ENCODE data around the gene PRDM16. TPM values are rescaled to one million over a fixed set of nuclear protein-coding genes. Genes with fewer than 3 reads are reported as not detected.

Gene PRDM16
- total and polyA plus RNA-seq, 2 donors (not counting 1 experiment from before 2014, with no cell fraction given), result 0.03 to 0.12 TPM

- H2AFZ ChIP-seq (ENCODE audit: insufficient read depth, low read depth, low read length, poor library complexity, severe bottlenecking), result no peak overlapping the region
- no peak overlapping the region for H3K27ac Mint-ChIP-seq
- H3K9ac ChIP-seq (ENCODE audit: low read length), result no peak overlapping the region
- H3K27me3 Mint-ChIP-seq, result peaks cover 6% of the 10 kb centered on the region
- no peak overlapping the region for H3K4me3 Mint-ChIP-seq
- intact Hi-C loops (cut with micrococcal nuclease), result no loop called here
- no peaks in the 10 kb centered on the region for H3K36me3 ChIP-seq (replicated peaks in 1 of 2; ENCODE audit: control extremely low read depth in 1 of 2, control insufficient read depth in 1 of 2, extremely low read depth in 1 of 2, insufficient read depth in 2 of 2, low read length in 1 of 2)
- DNase-seq (no peak), ATAC-seq (ENCODE audit: low read depth) (no peak)
- no peaks in the 10 kb centered on the region for H3K27me3 ChIP-seq (replicated peaks in 1 of 4; ENCODE audit: control extremely low read depth in 1 of 4, control insufficient read depth in 3 of 4, insufficient read depth in 4 of 4, low read length in 3 of 4)
- TF ChIP-seq CTCF (IDR thresholded peaks at IDR 0.05) (no peak), EZH2 (IDR thresholded peaks at IDR 0.05; ENCODE audit: borderline replicate concordance, insufficient read depth, low read depth, low read length, poor library complexity, severe bottlenecking) (no peak)
- H3K27ac ChIP-seq (ENCODE audit: low read length in 2 of 2), result no peak overlapping the region
- POLR2A ChIA-PET, result no interaction called here
- H3K4me2 ChIP-seq (replicated peaks; ENCODE audit: low read depth, low read length, poor library complexity, severe bottlenecking), result no peak overlapping the region
- H3K9me3 ChIP-seq (ENCODE audit: control extremely low read depth in 1 of 3, control insufficient read depth in 2 of 3, insufficient read depth in 1 of 3, low read length in 2 of 3), result peaks cover 0 to 27% (median 0%) of the 10 kb centered on the region in 3 donors
- WGBS (ENCODE audit: insufficient coverage), result 90% methylated on average over 3 of the region's 6 CpGs
- no peaks in the 10 kb centered on the region for H4K20me1 ChIP-seq (ENCODE audit: control insufficient read depth, insufficient read depth, low read length, poor library complexity, severe bottlenecking)
- H3K4me3 ChIP-seq (ENCODE audit: control extremely low read depth in 1 of 5, extremely low read depth in 1 of 5, insufficient read depth in 1 of 5, low read depth in 2 of 5, low read length in 4 of 5), result no peak overlapping the region
- H3K4me1 Mint-ChIP-seq, result no peaks in the 10 kb centered on the region
- no peaks in the 10 kb centered on the region for H3K9me3 Mint-ChIP-seq (ENCODE audit: insufficient read depth)
- no peaks in the 10 kb centered on the region for H3K4me1 ChIP-seq (ENCODE audit: control insufficient read depth in 2 of 2, insufficient read depth in 2 of 2, low read length in 2 of 2)
- CTCF ChIA-PET, result no interaction called here
- no peaks in the 10 kb centered on the region for H3K79me2 ChIP-seq (ENCODE audit: control insufficient read depth, insufficient read depth, low read length)
Measured at GRCh38 chr1:3113741-3114056, 44.7 kb downstream of the PRDM16 start.

GRCh38 chr1:3114131-3114744, 45.2 kb downstream of the PRDM16 start:
- H3K36me3 ChIP-seq (replicated peaks in 1 of 2; ENCODE audit: control extremely low read depth in 1 of 2, control insufficient read depth in 1 of 2, extremely low read depth in 1 of 2, insufficient read depth in 2 of 2, low read length in 1 of 2), result no peaks in the 10 kb centered on the region
- H3K79me2 ChIP-seq (ENCODE audit: control insufficient read depth, insufficient read depth, low read length), result no peaks in the 10 kb centered on the region
- H4K20me1 ChIP-seq (ENCODE audit: control insufficient read depth, insufficient read depth, low read length, poor library complexity, severe bottlenecking), result no peaks in the 10 kb centered on the region
- Mint-ChIP-seq H3K4me3 (no peak overlapping the region), H3K9me3 (ENCODE audit: insufficient read depth) (no peaks in the 10 kb centered on the region), H3K27ac (no peak overlapping the region), H3K27me3 (peaks cover 4% of the 10 kb centered on the region), H3K4me1 (no peaks in the 10 kb centered on the region)
- ChIA-PET CTCF (no interaction called here), POLR2A (no interaction called here)
- no peak overlapping the region for H3K27ac ChIP-seq (ENCODE audit: low read length in 2 of 2)
- intact Hi-C loops (cut with micrococcal nuclease), result no loop called here
- no peak overlapping the region for H2AFZ ChIP-seq (ENCODE audit: insufficient read depth, low read depth, low read length, poor library complexity, severe bottlenecking)
- TF ChIP-seq EZH2 (IDR thresholded peaks at IDR 0.05; ENCODE audit: borderline replicate concordance, insufficient read depth, low read depth, low read length, poor library complexity, severe bottlenecking), result no peak
- no peak for TF ChIP-seq CTCF (IDR thresholded peaks at IDR 0.05)
- ATAC-seq (ENCODE audit: low read depth), result no peak
- H3K4me3 ChIP-seq (ENCODE audit: control extremely low read depth in 1 of 5, extremely low read depth in 1 of 5, insufficient read depth in 1 of 5, low read depth in 2 of 5, low read length in 4 of 5), result no peak overlapping the region
- H3K9ac ChIP-seq (ENCODE audit: low read length), result no peak overlapping the region
- WGBS (ENCODE audit: insufficient coverage), result 95% methylated on average over 39 of the region's 49 CpGs
- no peaks in the 10 kb centered on the region for H3K27me3 ChIP-seq (replicated peaks in 1 of 4; ENCODE audit: control extremely low read depth in 1 of 4, control insufficient read depth in 3 of 4, insufficient read depth in 4 of 4, low read length in 3 of 4)
- no peaks in the 10 kb centered on the region for H3K4me1 ChIP-seq (ENCODE audit: control insufficient read depth in 2 of 2, insufficient read depth in 2 of 2, low read length in 2 of 2)
- H3K9me3 ChIP-seq (ENCODE audit: control extremely low read depth in 1 of 3, control insufficient read depth in 2 of 3, insufficient read depth in 1 of 3, low read length in 2 of 3), result peaks cover 0 to 27% (median 0%) of the 10 kb centered on the region in 3 donors
- DNase-seq, result no peak
- no peak overlapping the region for H3K4me2 ChIP-seq (replicated peaks; ENCODE audit: low read depth, low read length, poor library complexity, severe bottlenecking)
